ENCODE data around the gene NOP14. TPM values are rescaled to one million over a fixed set of nuclear protein-coding genes. Genes with fewer than 3 reads are reported as not detected.
A peak's percentile ranks its signal among the peaks of the same experiment; 100 is the strongest.

Gene NOP14
- total RNA-seq, 2 donors from 2014 or later: 16.0 to 17.8 TPM

DNA sequence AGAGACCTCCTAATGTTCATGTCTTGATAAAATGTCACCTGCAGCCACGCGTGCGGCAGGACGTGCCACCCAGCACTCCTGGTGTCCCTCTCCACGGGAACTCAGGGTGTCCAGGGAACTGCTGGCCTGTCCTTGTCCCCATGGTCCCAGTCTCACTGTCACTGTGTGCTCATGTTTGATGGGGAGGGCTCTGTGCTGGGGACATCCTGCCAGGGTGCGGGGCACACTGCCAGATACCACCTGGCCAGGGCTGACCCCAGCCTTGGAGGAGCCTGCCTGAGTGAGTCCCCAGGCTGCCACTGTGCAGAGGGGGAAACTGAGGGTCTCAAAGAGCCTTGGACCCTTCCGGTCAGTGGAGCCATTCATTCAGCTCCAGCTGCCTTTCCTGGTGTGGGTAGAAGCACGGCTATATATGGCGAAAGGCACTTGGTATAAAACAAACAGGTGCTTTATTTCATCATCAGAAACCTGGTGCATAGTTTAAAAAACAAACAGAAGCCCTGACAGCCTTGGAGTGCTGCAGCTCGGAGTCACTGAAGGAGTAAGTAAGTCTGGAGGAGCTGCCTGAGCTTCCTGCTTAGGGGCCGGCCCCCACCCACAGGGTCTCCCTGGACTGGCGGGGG is 33.0 kb downstream of the NOP14 start:
- DNase-seq (ENCODE audit: low spot score): no peak
- 59% methylated on average over 12 of the region's 12 CpGs for WGBS
- H3K36me3 ChIP-seq: peaks cover 4 to 8% of the 10 kb centered on the region in 2 donors
- peaks cover 15% of the 10 kb centered on the region for H3K4me1 ChIP-seq (replicated peaks)
- H3K27me3 ChIP-seq (replicated peaks; ENCODE audit: insufficient read depth): no peaks in the 10 kb centered on the region
- H3K9me3 ChIP-seq: no peaks in the 10 kb centered on the region
- H3K4me3 ChIP-seq: no peak overlapping the region
- intact Hi-C loops (cut with DNase I): loop anchor here (5.0 to 10.0 kb wide), 3 partner anchors 88 to 665 kb away; partner anchors contain the start of genes ADD1 and MXD4
- TF ChIP-seq POLR2AphosphoS5 (IDR thresholded peaks at IDR 0.05) (peak; percentile 33), POLR2A (IDR thresholded peaks at IDR 0.05) (no peak)
- TF ChIP-seq, protein P1, sequence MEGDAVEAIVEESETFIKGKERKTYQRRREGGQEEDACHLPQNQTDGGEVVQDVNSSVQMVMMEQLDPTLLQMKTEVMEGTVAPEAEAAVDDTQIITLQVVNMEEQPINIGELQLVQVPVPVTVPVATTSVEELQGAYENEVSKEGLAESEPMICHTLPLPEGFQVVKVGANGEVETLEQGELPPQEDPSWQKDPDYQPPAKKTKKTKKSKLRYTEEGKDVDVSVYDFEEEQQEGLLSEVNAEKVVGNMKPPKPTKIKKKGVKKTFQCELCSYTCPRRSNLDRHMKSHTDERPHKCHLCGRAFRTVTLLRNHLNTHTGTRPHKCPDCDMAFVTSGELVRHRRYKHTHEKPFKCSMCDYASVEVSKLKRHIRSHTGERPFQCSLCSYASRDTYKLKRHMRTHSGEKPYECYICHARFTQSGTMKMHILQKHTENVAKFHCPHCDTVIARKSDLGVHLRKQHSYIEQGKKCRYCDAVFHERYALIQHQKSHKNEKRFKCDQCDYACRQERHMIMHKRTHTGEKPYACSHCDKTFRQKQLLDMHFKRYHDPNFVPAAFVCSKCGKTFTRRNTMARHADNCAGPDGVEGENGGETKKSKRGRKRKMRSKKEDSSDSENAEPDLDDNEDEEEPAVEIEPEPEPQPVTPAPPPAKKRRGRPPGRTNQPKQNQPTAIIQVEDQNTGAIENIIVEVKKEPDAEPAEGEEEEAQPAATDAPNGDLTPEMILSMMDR (IDR thresholded peaks at IDR 0.05): no peak
- H3K27ac ChIP-seq: peak overlapping the region; percentile 74 to 77

DNA sequence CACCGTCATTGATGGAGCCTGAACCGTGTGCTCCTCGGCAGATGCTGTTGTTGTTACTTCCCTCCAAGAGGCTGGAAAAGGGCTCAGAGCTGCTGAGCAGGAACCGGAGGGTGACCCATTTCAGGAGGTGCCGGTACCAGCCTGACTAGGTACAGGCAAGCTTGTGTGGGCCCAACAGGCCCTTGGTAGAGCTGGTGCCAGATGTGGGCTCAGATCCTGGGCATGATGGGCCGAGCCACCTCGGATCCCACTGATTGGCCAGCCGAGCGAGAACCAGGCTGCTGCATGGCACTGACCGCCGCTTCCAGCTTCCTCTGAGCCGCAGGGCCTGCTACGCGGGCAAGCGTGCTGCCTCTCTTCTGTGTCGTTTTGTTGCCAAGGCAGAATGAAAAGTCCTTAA is 33.7 kb downstream of the NOP14 start:
- H3K27ac ChIP-seq: peak overlapping the region in 1 of 2 donors; percentile 74
- no peak for TF ChIP-seq POLR2AphosphoS5 (IDR thresholded peaks at IDR 0.05)
- no peak for TF ChIP-seq POLR2A (IDR thresholded peaks at IDR 0.05)
- TF ChIP-seq, protein P1 (IDR thresholded peaks at IDR 0.05): no peak
- 85% methylated on average over 16 of the region's 16 CpGs for WGBS
- H3K9me3 ChIP-seq: no peaks in the 10 kb centered on the region
- H3K4me1 ChIP-seq (replicated peaks): peaks cover 15% of the 10 kb centered on the region
- intact Hi-C loops (cut with DNase I): no loop called here
- no peak for DNase-seq (ENCODE audit: low spot score)
- peaks cover 4 to 8% of the 10 kb centered on the region in 2 donors for H3K36me3 ChIP-seq
- no peaks in the 10 kb centered on the region for H3K27me3 ChIP-seq (replicated peaks; ENCODE audit: insufficient read depth)
- H3K4me3 ChIP-seq: no peak overlapping the region

DNA sequence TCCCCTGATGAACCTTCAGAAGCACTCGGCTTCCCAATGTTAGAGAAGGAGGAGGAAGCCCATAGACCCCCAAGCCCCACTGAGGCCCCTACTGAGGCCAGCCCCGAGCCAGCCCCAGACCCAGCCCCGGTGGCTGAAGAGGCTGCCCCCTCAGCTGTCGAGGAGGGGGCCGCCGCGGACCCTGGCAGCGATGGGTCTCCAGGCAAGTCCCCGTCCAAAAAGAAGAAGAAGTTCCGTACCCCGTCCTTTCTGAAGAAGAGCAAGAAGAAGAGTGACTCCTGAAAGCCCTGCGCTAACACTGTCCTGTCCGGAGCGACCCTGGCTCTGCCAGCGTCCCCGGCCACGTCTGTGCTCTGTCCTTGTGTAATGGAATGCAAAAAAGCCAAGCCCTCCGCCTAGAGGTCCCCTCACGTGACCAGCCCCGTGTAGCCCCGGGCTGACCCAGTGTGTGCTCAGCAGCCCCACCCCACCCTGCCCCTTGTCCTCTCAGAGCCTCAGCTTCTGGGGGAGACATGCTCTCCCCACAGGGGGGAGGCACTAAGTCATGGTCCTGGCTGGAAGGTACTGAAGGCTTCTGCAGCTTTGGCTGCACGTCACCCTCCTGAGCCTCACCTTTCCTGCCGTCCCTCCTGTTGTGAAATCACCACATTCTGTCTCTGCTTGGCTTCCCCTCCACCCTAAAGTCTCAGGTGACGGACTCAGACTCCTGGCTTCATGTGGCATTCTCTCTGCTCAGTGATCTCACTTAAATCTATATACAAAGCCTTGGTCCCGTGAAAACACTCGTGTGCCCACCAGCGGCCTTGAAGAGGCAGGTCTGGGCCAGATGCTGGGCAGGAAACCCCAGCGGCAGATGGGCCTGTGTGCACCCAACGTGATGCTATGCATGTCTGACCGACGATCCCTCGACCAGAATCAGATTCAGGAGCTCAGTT is 34.7 kb downstream of the NOP14 start:
- Histone ChIP-seq H3K9me3 (no peaks in the 10 kb centered on the region), H3K27me3 (replicated peaks; ENCODE audit: insufficient read depth) (no peaks in the 10 kb centered on the region), H3K27ac (no peak overlapping the region), H3K4me3 (no peak overlapping the region), H3K36me3 (peaks cover 4 to 8% of the 10 kb centered on the region in 2 donors), H3K4me1 (replicated peaks) (peaks cover 15% of the 10 kb centered on the region)
- no peak for TF ChIP-seq POLR2AphosphoS5 (IDR thresholded peaks at IDR 0.05)
- intact Hi-C loops (cut with DNase I): no loop called here
- WGBS: 87% methylated on average over 32 of the region's 32 CpGs
- DNase-seq (ENCODE audit: low spot score): no peak

DNA sequence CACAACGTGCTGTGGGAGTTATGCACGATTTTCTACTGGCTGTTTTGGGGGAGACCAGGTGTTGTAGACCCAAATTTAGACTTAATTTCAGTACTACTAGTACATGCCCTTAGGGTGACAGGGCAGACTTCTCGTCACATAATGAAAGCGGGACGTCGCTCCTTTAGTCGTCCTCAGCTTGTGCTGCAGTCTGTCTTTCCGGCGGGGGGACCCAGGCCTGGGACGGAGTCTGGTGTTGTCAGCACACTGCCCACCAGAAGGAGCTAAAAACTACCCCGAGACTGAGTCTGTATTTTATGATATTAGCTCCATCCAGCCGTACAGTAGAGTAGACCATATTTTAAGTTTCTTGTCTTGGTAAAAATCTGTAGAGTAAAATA is 35.5 kb downstream of the NOP14 start:
- H3K4me1 ChIP-seq (replicated peaks): peaks cover 15% of the 10 kb centered on the region
- no peak overlapping the region for H3K4me3 ChIP-seq
- H3K27ac ChIP-seq: no peak overlapping the region
- H3K27me3 ChIP-seq (replicated peaks; ENCODE audit: insufficient read depth): no peaks in the 10 kb centered on the region
- DNase-seq (ENCODE audit: low spot score): no peak
- intact Hi-C loops (cut with DNase I): no loop called here
- WGBS: 92% methylated on average over 12 of the region's 12 CpGs
- no peaks in the 10 kb centered on the region for H3K9me3 ChIP-seq
- H3K36me3 ChIP-seq: peaks cover 4 to 8% of the 10 kb centered on the region in 2 donors
- TF ChIP-seq POLR2AphosphoS5 (IDR thresholded peaks at IDR 0.05) (no peak), POLR2A (IDR thresholded peaks at IDR 0.05) (no peak)
- TF ChIP-seq, protein P1 (IDR thresholded peaks at IDR 0.05): no peak

DNA sequence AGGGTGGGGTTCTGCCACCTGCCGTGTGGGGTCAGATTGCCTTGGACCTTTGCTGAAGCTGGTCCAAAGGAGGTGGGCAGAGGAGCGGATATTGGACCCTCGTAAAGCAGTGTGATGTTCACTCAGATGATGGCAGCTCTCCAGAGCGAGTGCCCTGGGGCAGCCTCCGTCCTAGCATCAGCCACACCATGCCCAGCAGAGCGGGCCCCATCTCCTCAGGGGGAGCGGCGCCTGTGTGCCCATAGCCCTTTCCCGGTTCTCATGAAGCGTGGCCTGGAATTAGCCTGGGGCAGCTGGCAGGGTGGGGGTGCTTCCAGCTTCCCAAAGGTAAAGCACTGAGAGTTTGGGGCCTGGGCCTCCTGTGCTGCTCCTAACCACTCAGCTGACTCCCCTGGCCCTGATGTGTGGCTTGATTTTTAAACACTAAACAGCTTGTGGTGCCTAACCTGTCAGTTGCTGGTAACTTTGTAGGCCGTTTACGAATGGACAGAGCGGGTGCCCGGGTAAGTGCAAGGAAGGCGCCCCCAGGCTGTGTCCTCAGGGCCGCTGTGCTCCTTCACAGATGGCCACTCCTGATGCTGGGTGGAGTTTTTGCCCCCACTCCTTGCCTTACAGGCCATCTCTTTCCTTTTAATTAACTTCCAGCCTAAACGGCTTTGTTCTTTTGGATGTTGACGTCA is 36.0 kb downstream of the NOP14 start:
- intact Hi-C loops (cut with DNase I): no loop called here
- no peaks in the 10 kb centered on the region for H3K27me3 ChIP-seq (replicated peaks; ENCODE audit: insufficient read depth)
- no peak overlapping the region for H3K27ac ChIP-seq
- no peaks in the 10 kb centered on the region for H3K9me3 ChIP-seq
- DNase-seq (ENCODE audit: low spot score): no peak
- TF ChIP-seq, protein P1 (IDR thresholded peaks at IDR 0.05): no peak
- TF ChIP-seq POLR2AphosphoS5 (IDR thresholded peaks at IDR 0.05) (no peak), POLR2A (IDR thresholded peaks at IDR 0.05) (no peak)
- H3K4me3 ChIP-seq: no peak overlapping the region
- H3K4me1 ChIP-seq (replicated peaks): peaks cover 15% of the 10 kb centered on the region
- H3K36me3 ChIP-seq: peaks cover 4 to 8% of the 10 kb centered on the region in 2 donors
- WGBS: 93% methylated on average over 18 of the region's 18 CpGs
